ENCODE data around the gene MRPS35.

- TF ChIP-seq, protein P1, sequence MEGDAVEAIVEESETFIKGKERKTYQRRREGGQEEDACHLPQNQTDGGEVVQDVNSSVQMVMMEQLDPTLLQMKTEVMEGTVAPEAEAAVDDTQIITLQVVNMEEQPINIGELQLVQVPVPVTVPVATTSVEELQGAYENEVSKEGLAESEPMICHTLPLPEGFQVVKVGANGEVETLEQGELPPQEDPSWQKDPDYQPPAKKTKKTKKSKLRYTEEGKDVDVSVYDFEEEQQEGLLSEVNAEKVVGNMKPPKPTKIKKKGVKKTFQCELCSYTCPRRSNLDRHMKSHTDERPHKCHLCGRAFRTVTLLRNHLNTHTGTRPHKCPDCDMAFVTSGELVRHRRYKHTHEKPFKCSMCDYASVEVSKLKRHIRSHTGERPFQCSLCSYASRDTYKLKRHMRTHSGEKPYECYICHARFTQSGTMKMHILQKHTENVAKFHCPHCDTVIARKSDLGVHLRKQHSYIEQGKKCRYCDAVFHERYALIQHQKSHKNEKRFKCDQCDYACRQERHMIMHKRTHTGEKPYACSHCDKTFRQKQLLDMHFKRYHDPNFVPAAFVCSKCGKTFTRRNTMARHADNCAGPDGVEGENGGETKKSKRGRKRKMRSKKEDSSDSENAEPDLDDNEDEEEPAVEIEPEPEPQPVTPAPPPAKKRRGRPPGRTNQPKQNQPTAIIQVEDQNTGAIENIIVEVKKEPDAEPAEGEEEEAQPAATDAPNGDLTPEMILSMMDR (conservative IDR thresholded peaks at IDR 0.05; ENCODE audit: low read length) = no peak; the same call in 1 of the 2 replicates
- no peak for TF ChIP-seq EZH2phosphoT487 (IDR thresholded peaks at IDR 0.05; ENCODE audit: borderline replicate concordance, low read depth, low read length)
These were observed 5.4 kb upstream of the MRPS35 start for GRCh38 chr12:27705263-27705662.

All from OCI-LY7 (cell line).